Measurements from ENCODE around the gene NDUFV2. TPM values are rescaled to one million over a fixed set of nuclear protein-coding genes. Genes with fewer than 3 reads are reported as not detected.

Gene NDUFV2
- total and polyA plus RNA-seq, 2 donors (not counting 3 experiments of a cell fraction or from before 2014, with no cell fraction given) = 65.7 to 152 TPM

DNA sequence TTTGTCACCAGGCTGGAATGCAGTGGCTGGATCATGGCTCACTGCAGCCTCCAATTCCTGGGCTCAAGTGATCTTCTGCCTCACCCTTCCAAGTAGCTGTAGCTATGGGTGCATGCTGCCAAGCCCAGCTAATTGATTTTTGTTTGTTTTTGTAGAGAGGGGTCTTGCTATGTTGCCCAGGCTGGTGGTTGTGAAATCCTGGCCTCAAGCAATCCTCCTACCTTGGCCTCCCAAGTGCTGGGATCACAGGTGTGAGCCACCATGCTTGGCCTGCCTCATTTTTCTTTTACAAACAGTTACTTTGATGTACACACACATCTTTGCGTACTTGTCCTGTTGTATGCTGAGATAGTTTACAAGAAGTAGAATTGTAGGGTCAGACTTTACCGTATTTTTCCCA is 21.0 kb downstream of the NDUFV2 start:
- Histone ChIP-seq H3K4me2 (ENCODE audit: insufficient read depth, low read length) (no peak overlapping the region), H3K9ac (replicated peaks; ENCODE audit: extremely low read depth, insufficient read depth, low read length) (no peak overlapping the region), H3K9me1 (replicated peaks; ENCODE audit: control insufficient read depth, extremely low read depth, insufficient read depth, low read length) (no peaks in the 10 kb centered on the region), H4K20me1 (replicated peaks; ENCODE audit: control insufficient read depth, extremely low read depth, insufficient read depth, low read length) (no peaks in the 10 kb centered on the region), H3K9me3 (replicated peaks; ENCODE audit: control insufficient read depth, insufficient read depth, low read length) (no peaks in the 10 kb centered on the region), H3K4me1 (ENCODE audit: control insufficient read depth, extremely low read depth, insufficient read depth, low read length) (peaks cover 15% of the 10 kb centered on the region), H2AFZ (ENCODE audit: low read depth, low read length) (no peak overlapping the region), H3K27ac (ENCODE audit: insufficient read depth, low read depth, low read length) (no peak overlapping the region), H3K4me3 (replicated peaks in 1 of 3; ENCODE audit: insufficient read depth in 1 of 3, low read depth in 1 of 3, low read length in 3 of 3) (no peak overlapping the region), H3K27me3 (ENCODE audit: control insufficient read depth in 2 of 2, insufficient read depth in 2 of 2, low read length in 2 of 2) (no peaks in the 10 kb centered on the region), H3K79me2 (ENCODE audit: control insufficient read depth, insufficient read depth, low read length) (peaks cover 48% of the 10 kb centered on the region), H3K36me3 (ENCODE audit: control insufficient read depth in 2 of 2, extremely low read depth in 1 of 2, insufficient read depth in 2 of 2, low read length in 2 of 2) (peaks cover 7 to 39% of the 10 kb centered on the region in 2 experiments)
- dilution Hi-C loops (cut with MboI; ENCODE audit: extremely low pct_ligation_motif_present, low sequenced_read_pairs) = no loop called here
- intact Hi-C loops (cut with micrococcal nuclease) = no loop called here
- DNase-seq (ENCODE audit: low read depth, low spot score) (no peak), FAIRE-seq (no peak)
- ChIA-PET CTCF (interaction anchor here (0.7 kb wide), 1 partner anchor 19 kb away, joined by 3 read pairs; no protein-coding TSS in a partner anchor), POLR2A (no interaction called here)
- BruUV-seq (replicated peaks) = no TSS peak
- TF ChIP-seq POLR2AphosphoS5 (IDR thresholded peaks at IDR 0.05; ENCODE audit: insufficient read depth, low read depth, low read length) (no peak), MAX (IDR thresholded peaks at IDR 0.05; ENCODE audit: insufficient read depth, insufficient read length) (no peak), GATA2 (IDR thresholded peaks at IDR 0.05; ENCODE audit: insufficient read depth, insufficient read length, low read depth, low read length) (no peak), FOS (IDR thresholded peaks at IDR 0.05; ENCODE audit: borderline replicate concordance, insufficient read depth, low read length) (no peak), MYC (IDR thresholded peaks at IDR 0.05; ENCODE audit: low read depth, low read length) (no peak), POLR2A (IDR thresholded peaks at IDR 0.05; ENCODE audit: low read depth, low read length) (no peak), JUN (IDR thresholded peaks at IDR 0.05; ENCODE audit: borderline replicate concordance, insufficient read depth, insufficient read length, low read depth) (no peak), EZH2 (IDR thresholded peaks at IDR 0.05; ENCODE audit: borderline replicate concordance, low read depth, low read length, severe bottlenecking) (no peak)
- TF ChIP-seq, protein P1, sequence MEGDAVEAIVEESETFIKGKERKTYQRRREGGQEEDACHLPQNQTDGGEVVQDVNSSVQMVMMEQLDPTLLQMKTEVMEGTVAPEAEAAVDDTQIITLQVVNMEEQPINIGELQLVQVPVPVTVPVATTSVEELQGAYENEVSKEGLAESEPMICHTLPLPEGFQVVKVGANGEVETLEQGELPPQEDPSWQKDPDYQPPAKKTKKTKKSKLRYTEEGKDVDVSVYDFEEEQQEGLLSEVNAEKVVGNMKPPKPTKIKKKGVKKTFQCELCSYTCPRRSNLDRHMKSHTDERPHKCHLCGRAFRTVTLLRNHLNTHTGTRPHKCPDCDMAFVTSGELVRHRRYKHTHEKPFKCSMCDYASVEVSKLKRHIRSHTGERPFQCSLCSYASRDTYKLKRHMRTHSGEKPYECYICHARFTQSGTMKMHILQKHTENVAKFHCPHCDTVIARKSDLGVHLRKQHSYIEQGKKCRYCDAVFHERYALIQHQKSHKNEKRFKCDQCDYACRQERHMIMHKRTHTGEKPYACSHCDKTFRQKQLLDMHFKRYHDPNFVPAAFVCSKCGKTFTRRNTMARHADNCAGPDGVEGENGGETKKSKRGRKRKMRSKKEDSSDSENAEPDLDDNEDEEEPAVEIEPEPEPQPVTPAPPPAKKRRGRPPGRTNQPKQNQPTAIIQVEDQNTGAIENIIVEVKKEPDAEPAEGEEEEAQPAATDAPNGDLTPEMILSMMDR (IDR thresholded peaks at IDR 0.05; ENCODE audit: extremely low read depth in 1 of 2, insufficient read depth in 1 of 2, low read depth in 1 of 2, low read length in 2 of 2) = no peak

Measured in endothelial cell of umbilical vein (primary cell).